ENCODE data around the gene DUSP3. TPM values are rescaled to one million over a fixed set of nuclear protein-coding genes. Genes with fewer than 3 reads are reported as not detected.

Gene DUSP3
- total RNA-seq, 1 experiment from 2014 or later, result 80.3 TPM

DNA sequence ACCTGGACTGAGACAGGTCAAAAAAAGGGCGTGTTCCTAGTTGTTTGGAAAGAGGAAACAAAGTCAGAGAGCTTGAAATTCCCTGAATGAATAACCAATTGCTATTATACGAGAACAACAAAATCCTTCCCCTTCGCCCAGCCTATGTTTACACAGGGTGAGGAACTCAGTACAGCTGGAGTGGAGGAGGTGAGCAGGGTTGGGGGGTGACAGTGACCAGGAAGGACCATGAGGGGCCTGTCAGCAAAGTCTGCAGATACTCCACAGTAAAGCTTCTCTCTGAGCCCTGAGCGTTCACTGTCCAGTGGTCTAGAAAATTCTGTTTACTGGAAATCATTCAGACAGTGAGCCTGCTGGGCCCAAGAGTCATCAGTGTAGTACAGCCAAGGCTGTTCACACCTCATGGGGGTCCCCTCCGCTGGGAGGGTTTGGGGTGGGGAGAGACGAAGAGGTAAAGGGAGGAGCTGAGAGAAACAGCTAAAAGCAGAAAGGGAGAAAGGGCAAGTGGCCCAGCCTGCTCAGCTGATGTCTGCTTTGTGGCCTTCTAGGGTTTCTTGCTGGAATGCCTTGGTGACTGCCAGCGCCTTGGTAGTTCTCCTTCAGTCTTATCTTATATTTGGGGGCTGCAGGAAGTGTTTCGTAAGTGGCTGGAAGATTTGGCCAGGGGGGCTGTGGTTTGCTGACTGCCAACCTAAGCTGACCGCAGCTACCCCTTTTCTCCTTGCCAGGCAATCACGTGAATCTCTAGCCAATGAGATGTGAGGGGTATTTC is 5.7 kb downstream of the DUSP3 start:
- no peak overlapping the region for H3K4me3 Mint-ChIP-seq (ENCODE audit: low read depth, unreplicated experiment)
- TF ChIP-seq CTCF (IDR thresholded peaks at IDR 0.05; ENCODE audit: unreplicated experiment), result no peak
- intact Hi-C loops (cut with micrococcal nuclease; ENCODE audit: unreplicated experiment), result no loop called here
- H3K4me1 Mint-ChIP-seq (ENCODE audit: low read depth, unreplicated experiment), result peaks cover 30% of the 10 kb centered on the region
- peaks cover 87% of the 10 kb centered on the region for H3K36me3 Mint-ChIP-seq (ENCODE audit: insufficient read depth, unreplicated experiment)
- H3K27ac Mint-ChIP-seq (ENCODE audit: unreplicated experiment), result no peak overlapping the region
- no peaks in the 10 kb centered on the region for H3K9me3 Mint-ChIP-seq (ENCODE audit: low read depth, unreplicated experiment)
- no peak for DNase-seq
- H3K27me3 Mint-ChIP-seq (ENCODE audit: unreplicated experiment), result no peaks in the 10 kb centered on the region
- CTCF ChIA-PET, result interaction anchor here (0.6 to 1.3 kb wide), 4 partner anchors 67 to 134 kb away, joined by 3 to 5 read pairs (median 3); partner anchors contain the start of genes CD300LG and MPP2
- no TSS peak for BruUV-seq (replicated peaks)

- H3K4me3 Mint-ChIP-seq (ENCODE audit: low read depth, unreplicated experiment), result no peak overlapping the region
- no peak for TF ChIP-seq CTCF (IDR thresholded peaks at IDR 0.05; ENCODE audit: unreplicated experiment)
- CTCF ChIA-PET, result interaction anchor here (0.6 to 1.3 kb wide), 2 partner anchors 28 to 75 kb away, joined by 4 to 5 read pairs; partner anchors contain the start of gene CD300LG
- no TSS peak for BruUV-seq (replicated peaks)
- H3K4me1 Mint-ChIP-seq (ENCODE audit: low read depth, unreplicated experiment), result peaks cover 22% of the 10 kb centered on the region
- peaks cover 74% of the 10 kb centered on the region for H3K36me3 Mint-ChIP-seq (ENCODE audit: insufficient read depth, unreplicated experiment)
- no peak overlapping the region for H3K27ac Mint-ChIP-seq (ENCODE audit: unreplicated experiment)
- H3K9me3 Mint-ChIP-seq (ENCODE audit: low read depth, unreplicated experiment), result no peaks in the 10 kb centered on the region
- no peaks in the 10 kb centered on the region for H3K27me3 Mint-ChIP-seq (ENCODE audit: unreplicated experiment)
- DNase-seq, result no peak
- intact Hi-C loops (cut with micrococcal nuclease; ENCODE audit: unreplicated experiment), result no loop called here
Measured at GRCh38 chr17:43771463-43771862, 7.3 kb downstream of the DUSP3 start.

GRCh38 chr17:43770957-43771356 is 7.8 kb downstream of the DUSP3 start:
- TF ChIP-seq CTCF (IDR thresholded peaks at IDR 0.05; ENCODE audit: unreplicated experiment), result no peak
- Mint-ChIP-seq H3K27ac (ENCODE audit: unreplicated experiment) (no peak overlapping the region), H3K36me3 (ENCODE audit: insufficient read depth, unreplicated experiment) (peaks cover 73% of the 10 kb centered on the region), H3K27me3 (ENCODE audit: unreplicated experiment) (no peaks in the 10 kb centered on the region), H3K4me1 (ENCODE audit: low read depth, unreplicated experiment) (peaks cover 17% of the 10 kb centered on the region), H3K4me3 (ENCODE audit: low read depth, unreplicated experiment) (no peak overlapping the region), H3K9me3 (ENCODE audit: low read depth, unreplicated experiment) (no peaks in the 10 kb centered on the region)
- BruUV-seq (replicated peaks), result no TSS peak
- DNase-seq, result no peak
- intact Hi-C loops (cut with micrococcal nuclease; ENCODE audit: unreplicated experiment), result no loop called here
- CTCF ChIA-PET, result no interaction called here

GRCh38 chr17:43769859-43770258 is 8.9 kb downstream of the DUSP3 start:
- CTCF ChIA-PET, result no interaction called here
- no peak for TF ChIP-seq CTCF (IDR thresholded peaks at IDR 0.05; ENCODE audit: unreplicated experiment)
- Mint-ChIP-seq H3K9me3 (ENCODE audit: low read depth, unreplicated experiment) (no peaks in the 10 kb centered on the region), H3K4me3 (ENCODE audit: low read depth, unreplicated experiment) (no peak overlapping the region), H3K27me3 (ENCODE audit: unreplicated experiment) (no peaks in the 10 kb centered on the region), H3K27ac (ENCODE audit: unreplicated experiment) (no peak overlapping the region), H3K4me1 (ENCODE audit: low read depth, unreplicated experiment) (peaks cover 16% of the 10 kb centered on the region), H3K36me3 (ENCODE audit: insufficient read depth, unreplicated experiment) (peaks cover 63% of the 10 kb centered on the region)
- intact Hi-C loops (cut with micrococcal nuclease; ENCODE audit: unreplicated experiment), result no loop called here
- BruUV-seq (replicated peaks), result no TSS peak
- no peak for DNase-seq
